Measurements from ENCODE around the gene WDR74. TPM values are rescaled to one million over a fixed set of nuclear protein-coding genes. Genes with fewer than 3 reads are reported as not detected.

Gene WDR74
- total and polyA plus RNA-seq, 2 of the 13 experiments (the other 11 are each of a cell fraction or from before 2014, with no cell fraction given): 77.0 to 83.3 TPM

GRCh38 chr11:62832336-62833234 is 6.8 kb downstream of the WDR74 start, which contains the start of gene TEX54 (continued):
- TF ChIP-seq PRDM15 (CRISPR knock-in tag; IDR thresholded peaks at IDR 0.05) (peak; percentile 56; the same call in 1 of the 2 replicates), MEIS1 (CRISPR knock-in tag; IDR thresholded peaks at IDR 0.05; ENCODE audit: borderline replicate concordance) (no peak), ZNF224 (CRISPR knock-in tag; IDR thresholded peaks at IDR 0.05) (no peak), PAWR (CRISPR knock-in tag; IDR thresholded peaks at IDR 0.05; ENCODE audit: borderline replicate concordance) (no peak), NCOA5 (CRISPR knock-in tag; IDR thresholded peaks at IDR 0.05) (no peak)

All from HepG2 (cell line).